Heart right ventricle (tissue), 16 donors: ENCODE data around the gene ATP10A. TPM values are rescaled to one million over a fixed set of nuclear protein-coding genes. Genes with fewer than 3 reads are reported as not detected.

Experiments
- ATAC-seq, 8 donors: fragments of 200-7000 bp; cut with Tn5 transposase; one replicate each; pipeline ENCODE4 v1.9.1; 2020; ENCODE audit warnings: mild to moderate bottlenecking in 8 of 8, moderate library complexity in 8 of 8, moderate number of reproducible peaks in 1 of 8
- DNase-seq, 2 donors: peaks; one replicate each; pipeline ENCODE4 v3.0.0-alpha.2; 2020
- H3K27ac ChIP-seq, 10 donors: fragments of 200-600 bp; sonication (generic) in 2 of 10; one replicate each; pipeline versions ENCODE4 v1.5.0 to v1.8.0; 2020 to 2022; ENCODE audit warnings: mild to moderate bottlenecking in 3 of 10
- H3K27me3 ChIP-seq, 7 donors: fragments of 200-600 bp; one replicate each; pipeline ENCODE4 v1.8.0; 2021 to 2022; ENCODE audit warnings: mild to moderate bottlenecking in 2 of 7
- H3K36me3 ChIP-seq, 9 donors: fragments of 200-600 bp; sonication (generic) in 1 of 9; one replicate each; pipeline versions ENCODE4 v1.5.0 to v1.8.0; 2020 to 2022; ENCODE audit warnings: mild to moderate bottlenecking in 2 of 9
- H3K4me1 ChIP-seq, 9 donors: fragments of 200-600 bp; sonication (generic) in 1 of 9; one replicate each; pipeline versions ENCODE4 v1.5.0 to v1.8.0; 2020 to 2022; ENCODE audit warnings: mild to moderate bottlenecking in 4 of 9
- H3K4me3 ChIP-seq, 10 donors: fragments of 200-600 bp; sonication (generic) in 2 of 10; one replicate each; pipeline versions ENCODE4 v1.5.0 to v1.8.0; 2020 to 2022; ENCODE audit warnings: mild to moderate bottlenecking in 7 of 10, moderate library complexity in 2 of 10
- H3K9me3 ChIP-seq, 11 donors: fragments of 200-600 bp in 10 of 11; sonication (generic) in 2 of 11; one replicate each; pipeline versions ENCODE4 v1.5.0 to v1.8.0; 2013 to 2022; ENCODE audit warnings: mild to moderate bottlenecking in 2 of 11, control low read depth in 1 of 11, moderate library complexity in 1 of 11
- WGBS, 2 donors: extraction: QIAGEN DNeasy Blood & Tissue Kit; methylation state at CpG; one replicate each; pipeline ENCODE4 v1.1.7; 2013; ENCODE audit warnings: inconsistent platforms in 1 of 2; 5-methylcytosine and 5-hydroxymethylcytosine counted together
- intact Hi-C, 10 donors: fragments of 100-400 bp; cut with DNase I; formaldehyde crosslinking; loops; one replicate each; pipeline versions ENCODE4 v1.11.1 to v1.14.2; 2022
- polyA plus RNA-seq, 2 donors: library from polyadenylated mRNA; stranded (reverse); fragments of 200-250 nt; gene quantifications; one replicate each; pipeline ENCODE4 v1.2.3, GENCODE V29; 2013
- total RNA-seq, 10 donors: library from RNA; stranded (reverse); fragmentation: NEBNext Ultra II Directional in 3 of 10; extraction: Animal tissue kit (Norgen Biotek cat#: 25700) in 3 of 10; gene quantifications; one replicate each; pipeline versions ENCODE4 v1.2.1 to v1.2.4, GENCODE V29; 2021 to 2023
- TF ChIP-seq, protein P1 (sequence below), 9 donors: fragments of 200-600 bp; sonication (generic) in 2 of 9; IDR thresholded peaks; one replicate each; pipeline versions ENCODE4 v1.5.0 to v1.8.0; 2021 to 2022; ENCODE audit warnings: antibody characterized with exemption in 9 of 9, mild to moderate bottlenecking in 5 of 9, moderate library complexity in 1 of 9
- donor health status: Arrhythmogenic right ventricular cardiomyopathy.
- donor health status: ischemic (EF 13 %, LVEDD 7.1; RV severe dilation, severe dysfunction).
- donor health status: healthy with polysubstance abuse.
- donor health status: DM: no; HTN: yes; CAD: no.
- donor health status: DM: no; HTN: no; CAD: no.
- donor health status: ischemic (EF 25% LVEDD 6.9; RV normal size, moderate dysfunction).
- donor health status: ischemic (EF 25% LVEDD 5.7; RV mildly dilated, moderate dysfunction).
- donor health status: healthy.
- donor health status: DM: yes; HTN: yes; CAD: no.
- donor health status: Ischemic cardiomyopathy.
- donor health status: ischemic (EF 35%, LVEDD 5.7; RV mildly dilated, moderate dysfunction).
- donor health status: nonischemic (EF 11% LVEDD 7.7; RV severe dilation, severe dysfunction).
- donor health status: DM: yes; HTN: yes; CAD: no.
- donor health status: PGD.
- donor health status: ischemic (EF 29% LVEDD 5.4; RV normal size, mild dysfunction).
- donor health status: nonischemic (EF 23%, LVEDD 6.1; RV moderate dilation, normal function).

The ATP10A gene
- total and polyA plus RNA-seq, 12 donors, result 0.45 to 2.2 (median 0.89) TPM

DNA sequence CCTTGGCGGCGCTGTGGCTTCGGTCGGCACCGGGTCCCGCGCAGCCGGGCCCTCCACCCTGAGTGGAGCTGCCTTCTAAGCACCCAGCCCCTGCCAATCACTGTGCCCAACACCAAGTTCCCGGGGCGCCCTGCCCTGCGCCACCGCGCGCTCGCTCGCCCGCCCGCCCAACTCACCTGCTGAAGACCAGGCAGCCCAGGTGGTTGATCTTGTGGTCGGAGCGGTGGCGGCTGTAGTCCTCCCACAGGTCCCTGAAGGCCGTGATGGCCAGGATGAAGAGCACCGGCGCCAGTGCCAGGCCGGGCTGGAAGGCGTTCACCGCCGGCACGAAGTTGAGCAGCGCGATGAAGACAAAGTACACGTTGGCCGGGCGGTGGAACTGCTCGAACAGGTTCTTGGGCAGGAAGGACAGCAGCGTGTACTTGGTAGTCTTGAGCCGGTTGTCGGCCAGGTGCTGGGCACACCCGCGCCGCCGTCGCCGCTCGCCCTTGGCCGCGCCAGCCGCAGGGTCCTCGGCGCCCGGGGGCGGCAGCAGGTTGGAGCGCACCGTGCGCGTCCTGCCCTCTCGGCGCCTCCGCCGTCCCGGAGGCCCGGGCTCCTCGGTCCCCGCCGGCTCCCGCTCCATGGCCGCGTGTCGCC, 536 bp downstream of the ATP10A start:
- Histone ChIP-seq H3K27ac (peak overlapping the region in 8 of 10 donors; percentile 29 to 73 (median 52)), H3K4me3 (peak overlapping the region; percentile 21 to 68 (median 62)), H3K27me3 (peaks cover 0 to 53% (median 36%) of the 10 kb centered on the region in 7 donors), H3K4me1 (peaks cover 0 to 44% (median 21%) of the 10 kb centered on the region in 9 donors), H3K9me3 (no peaks in the 10 kb centered on the region), H3K36me3 (no peaks in the 10 kb centered on the region)
- DNase-seq (no peak), ATAC-seq (peak in 6 of 8 donors; percentile 17 to 38 (median 30))
- intact Hi-C loops, result loop anchor here in 4 of 10 donors (5.0 to 10.0 kb wide), 6 partner anchors 60 to 125 kb away; no protein-coding TSS in a partner anchor
- TF ChIP-seq, protein P1, sequence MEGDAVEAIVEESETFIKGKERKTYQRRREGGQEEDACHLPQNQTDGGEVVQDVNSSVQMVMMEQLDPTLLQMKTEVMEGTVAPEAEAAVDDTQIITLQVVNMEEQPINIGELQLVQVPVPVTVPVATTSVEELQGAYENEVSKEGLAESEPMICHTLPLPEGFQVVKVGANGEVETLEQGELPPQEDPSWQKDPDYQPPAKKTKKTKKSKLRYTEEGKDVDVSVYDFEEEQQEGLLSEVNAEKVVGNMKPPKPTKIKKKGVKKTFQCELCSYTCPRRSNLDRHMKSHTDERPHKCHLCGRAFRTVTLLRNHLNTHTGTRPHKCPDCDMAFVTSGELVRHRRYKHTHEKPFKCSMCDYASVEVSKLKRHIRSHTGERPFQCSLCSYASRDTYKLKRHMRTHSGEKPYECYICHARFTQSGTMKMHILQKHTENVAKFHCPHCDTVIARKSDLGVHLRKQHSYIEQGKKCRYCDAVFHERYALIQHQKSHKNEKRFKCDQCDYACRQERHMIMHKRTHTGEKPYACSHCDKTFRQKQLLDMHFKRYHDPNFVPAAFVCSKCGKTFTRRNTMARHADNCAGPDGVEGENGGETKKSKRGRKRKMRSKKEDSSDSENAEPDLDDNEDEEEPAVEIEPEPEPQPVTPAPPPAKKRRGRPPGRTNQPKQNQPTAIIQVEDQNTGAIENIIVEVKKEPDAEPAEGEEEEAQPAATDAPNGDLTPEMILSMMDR (IDR thresholded peaks at IDR 0.05), result no peak
- 1 to 3% methylated on average over 61 to 69 of the region's 69 CpGs for WGBS, 2 donors

DNA sequence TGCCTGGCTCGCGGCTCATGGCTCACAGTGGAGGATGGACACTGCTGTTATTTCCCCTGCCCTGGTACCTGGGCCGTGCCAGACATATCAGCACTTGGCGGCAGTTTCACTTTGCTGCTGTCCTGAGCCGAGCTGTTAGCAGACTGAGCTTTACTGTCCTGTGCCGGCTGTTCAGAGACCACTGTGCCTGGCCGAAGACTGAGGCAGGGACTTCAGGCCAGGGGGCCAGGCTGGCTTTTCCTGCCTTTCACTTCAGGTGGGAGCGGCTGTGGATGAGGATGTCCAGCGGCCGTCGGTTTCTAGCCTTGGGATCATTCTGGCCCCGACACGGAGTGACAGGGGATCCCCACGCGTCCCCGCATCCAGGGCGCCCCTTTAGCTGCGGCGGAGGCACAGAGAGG, 1.1 kb downstream of the ATP10A start:
- Histone ChIP-seq H3K36me3 (no peaks in the 10 kb centered on the region), H3K4me1 (peaks cover 0 to 44% (median 21%) of the 10 kb centered on the region in 9 donors), H3K27ac (peak overlapping the region in 6 of 10 donors; percentile 35 to 73 (median 56)), H3K27me3 (peaks cover 0 to 53% (median 41%) of the 10 kb centered on the region in 7 donors), H3K4me3 (peak overlapping the region; percentile 21 to 68 (median 62)), H3K9me3 (no peaks in the 10 kb centered on the region)
- intact Hi-C loops, result loop anchor here in 4 of 10 donors (5.0 to 10.0 kb wide), 6 partner anchors 60 to 125 kb away; no protein-coding TSS in a partner anchor
- ATAC-seq, result peak in 5 of 8 donors; percentile 8 to 35 (median 27)
- DNase-seq, result no peak
- 20 to 29% methylated on average over 19 of the region's 19 CpGs for WGBS, 2 donors
- TF ChIP-seq, protein P1 (IDR thresholded peaks at IDR 0.05), result no peak

GRCh38 chr15:25860885-25861866, 2.0 kb downstream of the ATP10A start:
- Histone ChIP-seq H3K36me3 (no peaks in the 10 kb centered on the region), H3K4me1 (peaks cover 0 to 44% (median 21%) of the 10 kb centered on the region in 9 donors), H3K4me3 (peak overlapping the region in 9 of 10 donors; percentile 43 to 68 (median 64)), H3K27me3 (peaks cover 0 to 53% (median 41%) of the 10 kb centered on the region in 7 donors), H3K27ac (peak overlapping the region in 6 of 10 donors; percentile 15 to 73 (median 51)), H3K9me3 (no peaks in the 10 kb centered on the region)
- DNase-seq, result no peak
- peak in 1 of 8 donors; percentile 11 for ATAC-seq
- intact Hi-C loops, result loop anchor here in 4 of 10 donors (5.0 to 10.0 kb wide), 6 partner anchors 59 to 124 kb away; no protein-coding TSS in a partner anchor
- 76 to 80% methylated on average over 20 of the region's 20 CpGs for WGBS, 2 donors
- TF ChIP-seq, protein P1 (IDR thresholded peaks at IDR 0.05), result no peak
